Lung (tissue), 12 donors: ENCODE results near the gene ADPRHL1. TPM values are rescaled to one million over a fixed set of nuclear protein-coding genes. Genes with fewer than 3 reads are reported as not detected.

Source experiments
- ATAC-seq: fragments of 200-7000 bp; cut with Tn5 transposase; one replicate; pipeline ENCODE4 v1.9.1; 2020; ENCODE audit warnings: moderate number of reproducible peaks; ENCODE audit not compliant: insufficient read depth, low FRiP score
- DNase-seq, 3 donors: peaks; one replicate each; pipeline ENCODE4 v3.0.0-alpha.2; 2013 to 2017
- H3K27ac ChIP-seq, 2 donors: one replicate each; pipeline ENCODE4 v1.5.1; 2013; ENCODE audit warnings: mild to moderate bottlenecking in 2 of 2, moderate library complexity in 2 of 2, control low read depth in 1 of 2, inconsistent platforms in 1 of 2, low read depth in 1 of 2, low read length in 1 of 2
- H3K27me3 ChIP-seq, 3 donors: one replicate each; pipeline ENCODE4 v1.5.1; 2013; ENCODE audit warnings: low read length in 2 of 3; ENCODE audit not compliant: control insufficient read depth in 3 of 3, insufficient read depth in 3 of 3
- H3K36me3 ChIP-seq, 4 donors: one replicate each; pipeline ENCODE4 v1.5.1; 2013; ENCODE audit warnings: low read length in 4 of 4, mild to moderate bottlenecking in 1 of 4, moderate library complexity in 1 of 4; ENCODE audit not compliant: control insufficient read depth in 4 of 4, insufficient read depth in 4 of 4
- H3K4me1 ChIP-seq, 5 donors: one replicate each; pipeline ENCODE4 v1.5.1; 2013; ENCODE audit warnings: low read length in 5 of 5, mild to moderate bottlenecking in 2 of 5, moderate library complexity in 1 of 5; ENCODE audit not compliant: control insufficient read depth in 5 of 5, insufficient read depth in 5 of 5
- H3K4me3 ChIP-seq: one replicate; pipeline ENCODE4 v1.5.1; 2013; ENCODE audit warnings: mild to moderate bottlenecking, control low read depth, moderate library complexity
- H3K9ac ChIP-seq, 2 donors: one replicate each; pipeline ENCODE4 v1.5.1; 2013; ENCODE audit warnings: low read length in 2 of 2, control low read depth in 1 of 2; ENCODE audit not compliant: insufficient read depth in 1 of 2
- H3K9me3 ChIP-seq, 4 donors: one replicate each; pipeline ENCODE4 v1.5.1; 2013; ENCODE audit warnings: low read length in 3 of 4, mild to moderate bottlenecking in 1 of 4, moderate library complexity in 1 of 4; ENCODE audit not compliant: control insufficient read depth in 4 of 4, insufficient read depth in 3 of 4
- WGBS, 2 donors: extraction: QIAGEN DNeasy Blood & Tissue Kit; methylation state at CpG; one replicate each; pipeline ENCODE4 v1.1.7; 2013; 5-methylcytosine and 5-hydroxymethylcytosine counted together
- polyA plus RNA-seq, 2 donors: library from polyadenylated mRNA; stranded (reverse); fragments of 200-250 nt; gene quantifications; one replicate each; pipeline ENCODE4 v1.2.1, GENCODE V29; 2013
- total RNA-seq, 2 donors: library from RNA; depleted of rRNA in 1 of 2; stranded (reverse); fragments of >200 nt in 1 of 2; gene quantifications; one replicate each; pipeline ENCODE4 v1.2.1, GENCODE V29; 2014 to 2021
- TF ChIP-seq, protein P1 (sequence below): IDR thresholded peaks from 2 replicates; pipeline ENCODE4 v1.5.1; 2012; ENCODE audit warnings: mild to moderate bottlenecking; ENCODE audit errors: control extremely low read depth, extremely low read depth
- donor health status: control.
- donor health status: control.
- donor health status: Bipolar disorder and iron deficiency.
- donor health status: healthy.
- donor health status: DM: yes; HTN: yes; CAD: no.

The ADPRHL1 gene
- total and polyA plus RNA-seq, 4 donors = 0.83 to 4.9 (median 1.3) TPM

DNA sequence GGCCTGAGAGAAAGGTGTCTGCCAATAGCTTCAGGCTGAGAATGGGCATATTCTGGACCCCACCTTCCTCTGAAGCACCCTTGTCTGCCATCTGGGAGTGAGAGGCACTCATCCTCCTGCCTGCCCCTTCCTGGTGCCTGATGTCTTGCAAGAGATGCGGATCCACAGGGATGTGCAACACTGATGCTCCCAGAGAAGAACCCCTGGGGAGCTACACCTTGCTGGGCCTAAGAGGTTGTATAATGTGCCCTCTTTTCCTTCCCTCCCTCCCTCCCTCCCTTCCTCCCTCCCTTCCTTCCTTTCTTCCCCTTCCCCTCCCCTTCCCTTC is 34.6 kb downstream of the ADPRHL1 start:
- no peak for ATAC-seq
- WGBS, 2 donors = 89 to 100% methylated on average over 1 of the region's 1 CpG

DNA sequence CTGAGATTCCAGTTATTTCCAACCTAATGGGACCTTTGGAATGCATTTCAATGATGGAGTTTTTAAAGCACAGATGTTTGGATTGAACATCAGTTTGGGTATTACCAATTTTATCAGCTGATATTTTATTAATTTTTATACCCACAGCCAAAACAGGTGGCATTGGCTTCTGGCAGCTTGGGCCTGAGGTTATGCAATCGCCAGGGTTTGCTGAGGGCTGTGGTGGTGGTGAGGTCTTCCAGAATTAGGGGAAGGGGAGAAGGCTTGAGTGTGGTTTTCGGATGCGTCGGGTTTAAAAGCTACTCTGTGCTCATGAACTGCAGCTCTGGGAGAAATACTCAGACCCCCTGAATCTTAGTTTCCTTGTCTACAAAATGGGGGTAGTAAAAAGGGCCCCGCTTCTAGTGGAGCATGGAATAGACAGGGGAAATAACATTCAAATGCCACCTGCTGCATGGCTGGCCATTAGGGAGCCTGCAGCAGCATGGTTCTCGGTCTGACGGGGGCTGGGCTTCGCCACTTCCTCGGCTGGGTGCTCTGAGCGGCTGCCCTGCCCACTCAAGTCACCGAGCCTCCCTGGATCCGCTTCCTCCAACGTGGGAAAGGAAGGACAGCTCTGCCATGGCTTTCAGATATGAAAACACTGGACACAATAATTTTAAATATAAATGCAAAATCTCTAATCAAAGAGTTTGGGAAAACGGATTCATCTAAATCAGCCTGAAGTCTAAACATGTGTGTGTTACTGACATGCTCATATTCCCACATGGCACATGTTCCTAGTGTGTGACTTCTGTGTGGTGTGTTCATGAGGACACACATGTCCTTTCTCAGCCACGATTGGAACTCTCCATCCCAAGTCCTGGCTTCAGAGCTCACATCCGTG is 35.2 kb downstream of the ADPRHL1 start:
- Histone ChIP-seq H3K9me3 (peaks cover 0 to 2% (median 0%) of the 10 kb centered on the region in 4 donors), H3K9ac (no peak overlapping the region), H3K4me1 (peaks cover 0 to 24% (median 0%) of the 10 kb centered on the region in 5 donors), H3K4me3 (no peak overlapping the region), H3K27ac (peak overlapping the region in 1 of 2 donors; percentile 7), H3K27me3 (peaks cover 0 to 4% (median 0%) of the 10 kb centered on the region in 3 donors), H3K36me3 (no peaks in the 10 kb centered on the region)
- ATAC-seq (no peak), DNase-seq (no peak)
- TF ChIP-seq, protein P1, sequence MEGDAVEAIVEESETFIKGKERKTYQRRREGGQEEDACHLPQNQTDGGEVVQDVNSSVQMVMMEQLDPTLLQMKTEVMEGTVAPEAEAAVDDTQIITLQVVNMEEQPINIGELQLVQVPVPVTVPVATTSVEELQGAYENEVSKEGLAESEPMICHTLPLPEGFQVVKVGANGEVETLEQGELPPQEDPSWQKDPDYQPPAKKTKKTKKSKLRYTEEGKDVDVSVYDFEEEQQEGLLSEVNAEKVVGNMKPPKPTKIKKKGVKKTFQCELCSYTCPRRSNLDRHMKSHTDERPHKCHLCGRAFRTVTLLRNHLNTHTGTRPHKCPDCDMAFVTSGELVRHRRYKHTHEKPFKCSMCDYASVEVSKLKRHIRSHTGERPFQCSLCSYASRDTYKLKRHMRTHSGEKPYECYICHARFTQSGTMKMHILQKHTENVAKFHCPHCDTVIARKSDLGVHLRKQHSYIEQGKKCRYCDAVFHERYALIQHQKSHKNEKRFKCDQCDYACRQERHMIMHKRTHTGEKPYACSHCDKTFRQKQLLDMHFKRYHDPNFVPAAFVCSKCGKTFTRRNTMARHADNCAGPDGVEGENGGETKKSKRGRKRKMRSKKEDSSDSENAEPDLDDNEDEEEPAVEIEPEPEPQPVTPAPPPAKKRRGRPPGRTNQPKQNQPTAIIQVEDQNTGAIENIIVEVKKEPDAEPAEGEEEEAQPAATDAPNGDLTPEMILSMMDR = no peak
- 63 to 68% methylated on average over 16 of the region's 16 CpGs for WGBS, 2 donors

More for the DNA sequence above, 34.6 kb downstream of the ADPRHL1 start:
- DNase-seq = no peak
- Histone ChIP-seq H3K9ac (no peak overlapping the region), H3K4me3 (no peak overlapping the region), H3K27ac (peak overlapping the region in 1 of 2 donors; percentile 7), H3K4me1 (peaks cover 0 to 29% (median 2%) of the 10 kb centered on the region in 5 donors), H3K9me3 (peaks cover 0 to 2% (median 0%) of the 10 kb centered on the region in 4 donors), H3K27me3 (peaks cover 0 to 4% (median 0%) of the 10 kb centered on the region in 3 donors), H3K36me3 (no peaks in the 10 kb centered on the region)
- TF ChIP-seq, protein P1 = no peak

DNA sequence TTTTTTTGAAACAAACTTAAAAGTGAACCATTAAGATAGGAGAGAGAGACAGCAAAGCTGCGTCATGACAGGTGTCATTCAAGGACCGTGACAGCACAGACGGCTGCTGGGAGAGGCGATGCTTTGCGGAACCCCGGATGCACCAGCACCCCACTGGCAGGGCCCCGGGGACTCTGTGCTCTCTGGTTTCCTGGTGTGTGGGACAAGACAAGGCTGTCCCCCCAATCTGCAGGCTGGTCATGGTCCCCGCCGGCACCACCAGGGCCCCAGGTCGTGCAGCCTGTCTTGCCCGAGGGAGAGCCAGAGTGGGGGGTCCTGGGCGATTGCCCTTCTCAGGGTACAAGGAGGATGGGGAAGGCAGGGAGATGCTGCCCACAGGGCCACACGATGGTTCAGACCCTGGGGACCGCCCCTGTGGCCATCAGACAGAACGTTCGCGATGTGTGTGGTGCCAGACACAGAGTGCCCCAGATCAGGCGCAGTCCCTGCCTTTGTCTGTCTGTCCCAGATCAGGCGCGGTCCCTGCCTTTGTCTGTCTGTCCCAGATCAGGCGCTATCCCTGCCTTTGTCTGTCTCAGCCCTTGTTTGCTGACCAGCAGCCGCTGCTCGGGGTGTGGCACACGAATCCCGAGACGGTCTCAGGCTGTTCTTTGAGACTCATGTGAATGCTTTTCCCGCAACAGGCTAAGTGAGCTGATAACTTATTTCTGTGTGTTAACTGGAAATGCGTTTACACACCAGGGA is 36.1 kb downstream of the ADPRHL1 start:
- H3K9ac ChIP-seq = no peak overlapping the region
- TF ChIP-seq, protein P1 = no peak
- peaks cover 0 to 2% (median 0%) of the 10 kb centered on the region in 4 donors for H3K9me3 ChIP-seq
- no peak for DNase-seq
- peaks cover 0 to 4% (median 0%) of the 10 kb centered on the region in 3 donors for H3K27me3 ChIP-seq
- WGBS, 2 donors = 75 to 85% methylated on average over 28 of the region's 28 CpGs
- peaks cover 0 to 15% (median 0%) of the 10 kb centered on the region in 5 donors for H3K4me1 ChIP-seq
- ATAC-seq = no peak
- no peak overlapping the region for H3K27ac ChIP-seq
- H3K4me3 ChIP-seq = no peak overlapping the region
- no peaks in the 10 kb centered on the region for H3K36me3 ChIP-seq
